Measurements from ENCODE around the gene B3GNT9.

The B3GNT9 gene

DNA sequence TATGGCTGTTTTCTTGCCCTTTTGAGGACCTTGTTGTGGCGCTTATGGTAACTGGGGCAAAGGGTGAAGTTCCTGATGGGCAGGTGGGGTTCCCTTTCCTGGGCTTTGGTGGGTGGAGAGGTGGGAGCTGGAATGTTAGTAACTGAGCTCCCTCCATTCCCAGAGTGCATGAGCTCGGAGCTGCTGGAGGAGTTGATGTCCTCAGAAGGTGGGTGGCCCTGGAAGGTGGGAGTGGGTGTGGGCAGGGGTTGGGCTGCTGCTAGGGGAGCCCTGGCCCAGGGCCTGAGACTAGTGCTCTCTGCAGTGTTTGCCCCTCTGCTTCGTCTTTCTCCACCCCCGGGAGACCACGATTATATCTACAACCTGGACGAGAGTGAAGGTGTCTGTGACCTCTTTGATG lies 46.9 kb upstream of the B3GNT9 start:
- H3K36me3 ChIP-seq: peaks cover 84% of the 10 kb centered on the region
- no peak overlapping the region for H3K27ac ChIP-seq
- DNase-seq: no peak

DNA sequence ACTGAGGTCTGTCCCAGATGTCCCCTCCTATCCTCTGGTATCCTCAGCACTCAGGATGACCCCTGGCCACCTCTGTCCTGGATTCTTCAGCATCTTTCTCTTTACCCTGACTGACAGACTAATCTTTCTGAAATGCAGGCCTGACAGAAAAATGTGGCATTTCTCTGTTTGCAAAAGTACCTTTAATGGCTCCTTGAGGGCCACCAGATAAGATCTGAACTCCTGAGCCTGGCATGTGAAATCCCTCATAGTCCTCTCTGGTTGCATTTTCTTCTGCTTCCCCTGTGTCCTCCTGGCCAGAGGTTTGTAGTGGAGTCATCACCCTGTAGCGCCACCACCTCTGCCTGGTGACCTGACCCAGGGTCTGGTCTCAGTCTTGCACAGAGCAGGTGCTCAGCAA lies 46.1 kb upstream of the B3GNT9 start:
- TF ChIP-seq, protein P1, sequence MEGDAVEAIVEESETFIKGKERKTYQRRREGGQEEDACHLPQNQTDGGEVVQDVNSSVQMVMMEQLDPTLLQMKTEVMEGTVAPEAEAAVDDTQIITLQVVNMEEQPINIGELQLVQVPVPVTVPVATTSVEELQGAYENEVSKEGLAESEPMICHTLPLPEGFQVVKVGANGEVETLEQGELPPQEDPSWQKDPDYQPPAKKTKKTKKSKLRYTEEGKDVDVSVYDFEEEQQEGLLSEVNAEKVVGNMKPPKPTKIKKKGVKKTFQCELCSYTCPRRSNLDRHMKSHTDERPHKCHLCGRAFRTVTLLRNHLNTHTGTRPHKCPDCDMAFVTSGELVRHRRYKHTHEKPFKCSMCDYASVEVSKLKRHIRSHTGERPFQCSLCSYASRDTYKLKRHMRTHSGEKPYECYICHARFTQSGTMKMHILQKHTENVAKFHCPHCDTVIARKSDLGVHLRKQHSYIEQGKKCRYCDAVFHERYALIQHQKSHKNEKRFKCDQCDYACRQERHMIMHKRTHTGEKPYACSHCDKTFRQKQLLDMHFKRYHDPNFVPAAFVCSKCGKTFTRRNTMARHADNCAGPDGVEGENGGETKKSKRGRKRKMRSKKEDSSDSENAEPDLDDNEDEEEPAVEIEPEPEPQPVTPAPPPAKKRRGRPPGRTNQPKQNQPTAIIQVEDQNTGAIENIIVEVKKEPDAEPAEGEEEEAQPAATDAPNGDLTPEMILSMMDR (IDR thresholded peaks at IDR 0.05; ENCODE audit: low read depth, low read length): no peak

More for the DNA sequence above, 46.9 kb upstream of the B3GNT9 start:
- TF ChIP-seq, protein P1 (IDR thresholded peaks at IDR 0.05; ENCODE audit: low read depth, low read length): no peak
- Histone ChIP-seq H3K4me3 (ENCODE audit: low read depth, low read length) (no peak overlapping the region), H3K9me3 (ENCODE audit: severe bottlenecking) (no peaks in the 10 kb centered on the region), H3K27me3 (ENCODE audit: insufficient read depth, low read depth, severe bottlenecking) (no peaks in the 10 kb centered on the region)

DNA sequence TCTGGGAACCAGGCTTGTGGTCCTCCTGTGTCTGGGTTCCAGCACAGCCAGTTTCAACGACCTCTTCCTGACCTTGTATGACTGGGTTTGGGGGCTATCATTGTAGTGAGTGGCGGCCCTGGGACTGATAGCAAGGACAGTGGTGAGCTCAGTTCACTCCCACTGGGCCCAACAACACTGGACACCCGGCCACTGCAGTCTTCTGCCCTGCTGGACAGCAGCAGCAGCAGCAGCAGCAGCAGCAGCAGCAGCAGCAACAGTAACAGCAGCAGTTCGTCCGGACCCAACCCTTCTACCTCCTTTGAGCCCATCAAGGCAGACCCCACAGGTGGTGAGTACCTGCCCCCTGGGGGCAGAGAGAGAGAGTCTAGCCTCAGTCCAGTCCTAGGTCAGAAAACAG lies 44.9 kb upstream of the B3GNT9 start:
- Histone ChIP-seq H3K4me3 (ENCODE audit: low read depth, low read length) (no peak overlapping the region), H3K9me3 (ENCODE audit: severe bottlenecking) (no peaks in the 10 kb centered on the region), H3K27me3 (ENCODE audit: insufficient read depth, low read depth, severe bottlenecking) (no peaks in the 10 kb centered on the region), H3K36me3 (peaks cover 72% of the 10 kb centered on the region), H3K27ac (no peak overlapping the region)
- no peak for DNase-seq
- TF ChIP-seq, protein P1 (IDR thresholded peaks at IDR 0.05; ENCODE audit: low read depth, low read length): no peak

More for the DNA sequence above, 46.1 kb upstream of the B3GNT9 start:
- Histone ChIP-seq H3K36me3 (peaks cover 80% of the 10 kb centered on the region), H3K27ac (no peak overlapping the region), H3K27me3 (ENCODE audit: insufficient read depth, low read depth, severe bottlenecking) (no peaks in the 10 kb centered on the region), H3K4me3 (ENCODE audit: low read depth, low read length) (no peak overlapping the region), H3K9me3 (ENCODE audit: severe bottlenecking) (no peaks in the 10 kb centered on the region)
- DNase-seq: no peak

DNA sequence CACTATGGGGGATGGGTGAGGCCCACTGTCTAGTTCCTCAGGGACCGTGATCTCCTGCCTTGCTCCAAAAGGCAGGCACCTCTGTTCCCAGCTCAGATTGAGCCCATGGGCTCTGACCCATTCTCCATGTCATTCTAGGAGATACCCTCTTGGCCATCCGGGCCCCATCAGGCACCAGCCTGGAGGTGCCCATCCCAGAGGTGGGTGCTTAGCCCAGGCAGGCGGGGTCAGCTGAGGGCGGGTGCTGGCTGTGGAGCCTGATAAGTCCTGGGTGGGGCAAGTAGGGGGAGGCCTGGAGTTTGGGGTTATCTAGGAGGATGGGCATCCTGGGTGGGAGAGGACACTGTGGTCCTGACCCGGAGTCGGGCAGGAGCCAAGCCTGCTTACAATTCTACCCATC lies 43.5 kb upstream of the B3GNT9 start:
- TF ChIP-seq, protein P1 (IDR thresholded peaks at IDR 0.05; ENCODE audit: low read depth, low read length): no peak
- peaks cover 65% of the 10 kb centered on the region for H3K36me3 ChIP-seq
- no peak overlapping the region for H3K4me3 ChIP-seq (ENCODE audit: low read depth, low read length)
- DNase-seq: no peak
- H3K9me3 ChIP-seq (ENCODE audit: severe bottlenecking): no peaks in the 10 kb centered on the region
- H3K27ac ChIP-seq: no peak overlapping the region
- H3K27me3 ChIP-seq (ENCODE audit: insufficient read depth, low read depth, severe bottlenecking): no peaks in the 10 kb centered on the region

DNA sequence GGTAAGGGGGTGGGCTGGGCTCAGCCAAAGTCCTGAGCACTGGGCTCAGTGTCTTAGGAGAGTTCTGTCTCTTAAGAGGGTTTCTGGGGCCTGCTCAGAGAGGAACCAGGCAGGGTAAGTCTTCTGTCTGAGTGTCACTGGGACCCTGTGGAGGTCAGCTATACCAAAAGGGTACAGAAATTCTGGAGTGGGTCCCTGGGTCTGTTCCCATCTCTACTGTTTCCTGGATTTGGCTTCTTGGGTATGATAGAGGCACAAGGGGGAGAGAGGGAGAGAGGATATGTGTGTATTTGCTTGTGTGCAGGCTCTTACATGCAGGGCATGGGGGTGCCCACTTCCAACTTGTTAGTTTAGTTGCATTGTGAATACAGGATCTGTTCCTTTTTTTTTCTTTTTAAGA lies 42.7 kb upstream of the B3GNT9 start:
- no peak overlapping the region for H3K4me3 ChIP-seq (ENCODE audit: low read depth, low read length)
- no peak overlapping the region for H3K27ac ChIP-seq
- H3K9me3 ChIP-seq (ENCODE audit: severe bottlenecking): no peaks in the 10 kb centered on the region
- H3K36me3 ChIP-seq: peaks cover 59% of the 10 kb centered on the region
- H3K27me3 ChIP-seq (ENCODE audit: insufficient read depth, low read depth, severe bottlenecking): no peaks in the 10 kb centered on the region
- no peak for DNase-seq
- TF ChIP-seq, protein P1 (IDR thresholded peaks at IDR 0.05; ENCODE audit: low read depth, low read length): no peak

DNA sequence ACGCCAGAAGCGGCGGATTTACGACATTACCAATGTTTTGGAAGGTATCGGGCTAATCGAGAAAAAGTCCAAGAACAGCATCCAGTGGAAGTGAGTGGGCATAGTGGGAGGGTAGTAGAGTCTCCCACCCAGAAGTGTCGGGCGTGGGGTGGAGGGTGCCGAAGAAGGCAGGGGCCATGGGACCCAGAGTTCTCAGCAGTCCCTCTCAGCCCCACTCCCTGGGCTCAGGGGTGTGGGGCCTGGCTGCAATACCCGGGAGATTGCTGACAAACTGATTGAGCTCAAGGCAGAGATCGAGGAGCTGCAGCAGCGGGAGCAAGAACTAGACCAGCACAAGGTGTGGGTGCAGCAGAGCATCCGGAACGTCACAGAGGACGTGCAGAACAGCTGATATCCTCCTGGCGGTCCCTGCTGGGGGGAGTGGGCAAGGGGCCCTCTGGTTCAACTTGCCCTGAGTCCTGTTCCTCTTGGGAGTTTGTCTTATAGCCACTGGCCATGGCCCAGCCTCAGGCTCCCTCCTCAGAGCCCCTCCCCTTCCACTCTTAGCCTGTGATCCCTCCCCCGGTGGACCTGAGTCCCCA lies 42.1 kb upstream of the B3GNT9 start:
- H3K9me3 ChIP-seq (ENCODE audit: severe bottlenecking): no peaks in the 10 kb centered on the region
- peak overlapping the region; percentile 84 for H3K27ac ChIP-seq
- no peak for DNase-seq
- H3K4me3 ChIP-seq (ENCODE audit: low read depth, low read length): peak overlapping the region; percentile 97
- TF ChIP-seq, protein P1 (IDR thresholded peaks at IDR 0.05; ENCODE audit: low read depth, low read length): no peak
- H3K27me3 ChIP-seq (ENCODE audit: insufficient read depth, low read depth, severe bottlenecking): no peaks in the 10 kb centered on the region
- peaks cover 53% of the 10 kb centered on the region for H3K36me3 ChIP-seq
